WTC11 (cell line): ENCODE data around the gene ZYG11B.
"Not testable (repeated sequence)": the region's sequence is repeated elsewhere in the genome, so short reads cannot be mapped to it uniquely, and the experiment has no call there.

Experiments used
- NR2C2 ChIP-seq: sonication (generic); formaldehyde crosslinking; IDR thresholded peaks from 2 replicates; pipeline ENCODE4 v1.8.0; 2022; ENCODE audit warnings: mild to moderate bottlenecking, missing genetic modification reagents
- TCF7 ChIP-seq: sonication (generic); formaldehyde crosslinking; IDR thresholded peaks from 2 replicates; pipeline ENCODE4 v1.8.0; 2022; ENCODE audit warnings: mild to moderate bottlenecking, low read depth, missing genetic modification reagents, moderate library complexity
- TF ChIP-seq, protein P1 (sequence below): fragments of 200-600 bp; IDR thresholded peaks from 2 replicates; pipeline ENCODE4 v1.8.0; 2022; ENCODE audit warnings: antibody characterized with exemption
- TF ChIP-seq, protein P2 (sequence below): sonication (generic); formaldehyde crosslinking; IDR thresholded peaks from 2 replicates; pipeline ENCODE4 v1.8.0; 2023; ENCODE audit warnings: missing genetic modification reagents, mild to moderate bottlenecking, borderline replicate concordance

DNA sequence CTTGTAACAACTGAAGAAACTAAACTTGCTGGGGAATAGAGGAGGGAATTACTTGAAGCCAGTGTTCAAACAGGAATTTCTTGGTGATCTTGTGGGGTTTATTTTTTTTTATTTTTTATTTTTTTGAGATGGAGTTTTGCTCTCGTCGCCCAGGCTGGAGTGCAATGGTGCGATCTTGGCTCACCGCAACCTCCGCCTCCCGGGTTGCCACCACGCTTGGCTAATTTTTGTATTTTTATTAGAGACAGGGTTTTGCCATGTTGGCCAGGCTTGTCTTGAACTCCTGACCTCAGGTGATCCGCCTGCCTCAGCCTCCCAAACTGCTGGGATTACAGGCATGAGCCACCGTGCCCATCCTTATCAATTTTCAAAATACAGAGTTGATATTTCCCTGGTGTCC, 23.2 kb downstream of the ZYG11B start:
- TF ChIP-seq, protein P1, sequence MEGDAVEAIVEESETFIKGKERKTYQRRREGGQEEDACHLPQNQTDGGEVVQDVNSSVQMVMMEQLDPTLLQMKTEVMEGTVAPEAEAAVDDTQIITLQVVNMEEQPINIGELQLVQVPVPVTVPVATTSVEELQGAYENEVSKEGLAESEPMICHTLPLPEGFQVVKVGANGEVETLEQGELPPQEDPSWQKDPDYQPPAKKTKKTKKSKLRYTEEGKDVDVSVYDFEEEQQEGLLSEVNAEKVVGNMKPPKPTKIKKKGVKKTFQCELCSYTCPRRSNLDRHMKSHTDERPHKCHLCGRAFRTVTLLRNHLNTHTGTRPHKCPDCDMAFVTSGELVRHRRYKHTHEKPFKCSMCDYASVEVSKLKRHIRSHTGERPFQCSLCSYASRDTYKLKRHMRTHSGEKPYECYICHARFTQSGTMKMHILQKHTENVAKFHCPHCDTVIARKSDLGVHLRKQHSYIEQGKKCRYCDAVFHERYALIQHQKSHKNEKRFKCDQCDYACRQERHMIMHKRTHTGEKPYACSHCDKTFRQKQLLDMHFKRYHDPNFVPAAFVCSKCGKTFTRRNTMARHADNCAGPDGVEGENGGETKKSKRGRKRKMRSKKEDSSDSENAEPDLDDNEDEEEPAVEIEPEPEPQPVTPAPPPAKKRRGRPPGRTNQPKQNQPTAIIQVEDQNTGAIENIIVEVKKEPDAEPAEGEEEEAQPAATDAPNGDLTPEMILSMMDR: not testable (repeated sequence)
- TF ChIP-seq, protein P2, sequence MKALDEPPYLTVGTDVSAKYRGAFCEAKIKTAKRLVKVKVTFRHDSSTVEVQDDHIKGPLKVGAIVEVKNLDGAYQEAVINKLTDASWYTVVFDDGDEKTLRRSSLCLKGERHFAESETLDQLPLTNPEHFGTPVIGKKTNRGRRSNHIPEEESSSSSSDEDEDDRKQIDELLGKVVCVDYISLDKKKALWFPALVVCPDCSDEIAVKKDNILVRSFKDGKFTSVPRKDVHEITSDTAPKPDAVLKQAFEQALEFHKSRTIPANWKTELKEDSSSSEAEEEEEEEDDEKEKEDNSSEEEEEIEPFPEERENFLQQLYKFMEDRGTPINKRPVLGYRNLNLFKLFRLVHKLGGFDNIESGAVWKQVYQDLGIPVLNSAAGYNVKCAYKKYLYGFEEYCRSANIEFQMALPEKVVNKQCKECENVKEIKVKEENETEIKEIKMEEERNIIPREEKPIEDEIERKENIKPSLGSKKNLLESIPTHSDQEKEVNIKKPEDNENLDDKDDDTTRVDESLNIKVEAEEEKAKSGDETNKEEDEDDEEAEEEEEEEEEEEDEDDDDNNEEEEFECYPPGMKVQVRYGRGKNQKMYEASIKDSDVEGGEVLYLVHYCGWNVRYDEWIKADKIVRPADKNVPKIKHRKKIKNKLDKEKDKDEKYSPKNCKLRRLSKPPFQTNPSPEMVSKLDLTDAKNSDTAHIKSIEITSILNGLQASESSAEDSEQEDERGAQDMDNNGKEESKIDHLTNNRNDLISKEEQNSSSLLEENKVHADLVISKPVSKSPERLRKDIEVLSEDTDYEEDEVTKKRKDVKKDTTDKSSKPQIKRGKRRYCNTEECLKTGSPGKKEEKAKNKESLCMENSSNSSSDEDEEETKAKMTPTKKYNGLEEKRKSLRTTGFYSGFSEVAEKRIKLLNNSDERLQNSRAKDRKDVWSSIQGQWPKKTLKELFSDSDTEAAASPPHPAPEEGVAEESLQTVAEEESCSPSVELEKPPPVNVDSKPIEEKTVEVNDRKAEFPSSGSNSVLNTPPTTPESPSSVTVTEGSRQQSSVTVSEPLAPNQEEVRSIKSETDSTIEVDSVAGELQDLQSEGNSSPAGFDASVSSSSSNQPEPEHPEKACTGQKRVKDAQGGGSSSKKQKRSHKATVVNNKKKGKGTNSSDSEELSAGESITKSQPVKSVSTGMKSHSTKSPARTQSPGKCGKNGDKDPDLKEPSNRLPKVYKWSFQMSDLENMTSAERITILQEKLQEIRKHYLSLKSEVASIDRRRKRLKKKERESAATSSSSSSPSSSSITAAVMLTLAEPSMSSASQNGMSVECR (CRISPR knock-in tag): not testable (repeated sequence)
- not testable (repeated sequence) for TF ChIP-seq NR2C2; TCF7 (CRISPR knock-in tag)
